OCI-LY7 (cell line): ENCODE results near the gene AK2. TPM values are rescaled to one million over a fixed set of nuclear protein-coding genes. Genes with fewer than 3 reads are reported as not detected.
"Not testable (repeated sequence)": the region's sequence is repeated elsewhere in the genome, so short reads cannot be mapped to it uniquely, and the experiment has no call there.

Source experiments
- BruUV-seq: library from RNA; stranded (reverse); fragments of 400-500 nt; replicated peaks from 2 replicates; lab custom pipeline; 2021; lab: Mats Ljungman, UMichigan
- CTCF ChIA-PET: fragments of 300-600 bp; sonication (Branson Sonifier 250); formaldehyde crosslinking; loops from one replicate; lab custom pipeline; 2022; ENCODE audit warnings: antibody characterized with exemption; ENCODE audit not compliant: unreplicated experiment; lab: Charles Lee
- POLR2A ChIA-PET: fragments of 300-600 bp; sonication (Branson Sonifier 250); formaldehyde crosslinking; loops from one replicate; lab custom pipeline; 2022; ENCODE audit warnings: antibody characterized with exemption; lab: Charles Lee
- DNase-seq: peaks from one replicate; pipeline ENCODE4 v3.0.0-alpha.2; 2015; ENCODE audit warnings: low spot score
- H2AFZ ChIP-seq: fragments of 200-600 bp; sonication (generic), shearing (Covaris generic); 2 replicates; pipeline ENCODE4 v1.6.1; 2014; ENCODE audit warnings: mild to moderate bottlenecking, antibody characterized with exemption, low read length, moderate library complexity
- H3K27ac ChIP-seq: fragments of 200-600 bp; sonication (generic); 2 replicates; pipeline ENCODE4 v1.5.1; 2014; ENCODE audit warnings: mixed run types, low read depth, mild to moderate bottlenecking, moderate library complexity, low read length, inconsistent platforms; ENCODE audit not compliant: poor library complexity, severe bottlenecking
- H3K36me3 ChIP-seq: fragments of 200-600 bp; sonication (generic); 2 replicates; pipeline ENCODE4 v1.6.1; 2014; ENCODE audit warnings: mild to moderate bottlenecking, antibody characterized with exemption, low read length, moderate library complexity, mixed read lengths; ENCODE audit not compliant: insufficient read depth
- H3K4me1 ChIP-seq: fragments of 200-600 bp; sonication (generic); 2 replicates; pipeline ENCODE4 v1.5.1; 2014; ENCODE audit warnings: mild to moderate bottlenecking, low read length; ENCODE audit not compliant: insufficient read depth, poor library complexity, severe bottlenecking
- H3K4me2 ChIP-seq: fragments of 200-600 bp; sonication (generic); 2 replicates; pipeline ENCODE4 v1.6.1; 2014; ENCODE audit warnings: mild to moderate bottlenecking, low read length
- H3K4me3 ChIP-seq: fragments of 200-600 bp; sonication (generic); 2 replicates; pipeline ENCODE4 v1.5.1; 2014; ENCODE audit warnings: mild to moderate bottlenecking, low read depth, low read length; ENCODE audit not compliant: poor library complexity, severe bottlenecking
- H3K79me2 ChIP-seq: fragments of 200-600 bp; sonication (generic); 2 replicates; pipeline ENCODE4 v1.6.1; 2016; ENCODE audit warnings: low read depth, mild to moderate bottlenecking, low read length, moderate library complexity, mixed read lengths; ENCODE audit not compliant: insufficient read depth
- H3K9me2 ChIP-seq: fragments of 200-600 bp; sonication (generic); 2 replicates; pipeline ENCODE4 v1.6.1; 2016; ENCODE audit warnings: mild to moderate bottlenecking, low read length, mixed read lengths; ENCODE audit not compliant: insufficient read depth
- H3K9me3 ChIP-seq: fragments of 200-600 bp; sonication (generic); 2 replicates; pipeline ENCODE4 v1.6.1; 2014; ENCODE audit warnings: mild to moderate bottlenecking, mixed run types, low read length, mixed read lengths
- H4K20me1 ChIP-seq: fragments of 200-600 bp; sonication (generic); 2 replicates; pipeline ENCODE4 v1.6.1; 2014; ENCODE audit warnings: mild to moderate bottlenecking, antibody characterized with exemption, low read length, moderate library complexity, mixed read lengths; ENCODE audit not compliant: insufficient read depth
- EZH2phosphoT487 ChIP-seq: fragments of 200-600 bp; sonication (generic); IDR thresholded peaks from 2 replicates; pipeline ENCODE4 v1.6.1; 2018; ENCODE audit warnings: low read depth, borderline replicate concordance, mild to moderate bottlenecking, mixed run types, antibody characterized with exemption, low read length, moderate library complexity, mixed read lengths
- intact Hi-C: fragments of 100-400 bp; cut with micrococcal nuclease; formaldehyde crosslinking; loops from one replicate; pipeline ENCODE4 v1.10.0; 2022; ENCODE audit not compliant: unreplicated experiment
- total RNA-seq, 2 experiments: library from RNA; depleted of rRNA in 1 of 2; stranded (reverse); fragments of >200 nt in 1 of 2; shearing (Covaris generic) in 1 of 2; gene quantifications; 2 replicates each; pipeline ENCODE4 v1.2.3, GENCODE V29; 2014 to 2022
- TF ChIP-seq, protein P1 (sequence below): fragments of 200-600 bp; sonication (generic); conservative IDR thresholded peaks from 2 replicates; pipeline ENCODE4 v1.5.1; 2014; ENCODE audit warnings: mild to moderate bottlenecking, antibody characterized with exemption, low read length, moderate library complexity, mixed read lengths

AK2 gene
- total RNA-seq, 2 experiments from 2014 or later = 185 to 298 TPM

DNA sequence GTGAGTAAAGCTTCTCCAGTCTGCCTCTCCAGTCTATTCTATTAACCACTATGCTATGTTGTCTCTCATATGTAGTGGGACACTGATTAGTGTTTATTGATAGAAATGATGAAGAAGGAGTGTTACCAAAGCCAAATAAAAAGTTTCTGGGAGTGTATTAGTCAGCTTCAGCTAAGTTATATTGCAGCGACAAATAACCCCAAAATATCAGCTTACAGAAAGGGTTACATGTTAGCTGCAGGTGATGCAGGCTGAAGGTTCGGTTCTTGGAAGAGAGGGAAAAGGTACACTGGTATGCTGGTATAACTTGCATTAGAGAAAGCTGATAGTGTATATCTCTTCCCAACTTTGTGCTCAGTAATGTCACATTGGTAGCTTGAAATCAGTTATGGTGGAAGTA is 10.6 kb upstream of the AK2 start:
- no peaks in the 10 kb centered on the region for H3K9me2 ChIP-seq
- DNase-seq = no peak
- no peak overlapping the region for H3K4me3 ChIP-seq
- intact Hi-C loops = no loop called here
- ChIA-PET POLR2A (no interaction called here), CTCF (no interaction called here)
- no peaks in the 10 kb centered on the region for H3K9me3 ChIP-seq
- no peaks in the 10 kb centered on the region for H3K4me1 ChIP-seq
- no peak overlapping the region for H3K27ac ChIP-seq
- H3K36me3 ChIP-seq = no peaks in the 10 kb centered on the region
- no peaks in the 10 kb centered on the region for H4K20me1 ChIP-seq
- H2AFZ ChIP-seq = no peak overlapping the region
- H3K79me2 ChIP-seq = no peaks in the 10 kb centered on the region
- no peak for TF ChIP-seq EZH2phosphoT487
- TF ChIP-seq, protein P1, sequence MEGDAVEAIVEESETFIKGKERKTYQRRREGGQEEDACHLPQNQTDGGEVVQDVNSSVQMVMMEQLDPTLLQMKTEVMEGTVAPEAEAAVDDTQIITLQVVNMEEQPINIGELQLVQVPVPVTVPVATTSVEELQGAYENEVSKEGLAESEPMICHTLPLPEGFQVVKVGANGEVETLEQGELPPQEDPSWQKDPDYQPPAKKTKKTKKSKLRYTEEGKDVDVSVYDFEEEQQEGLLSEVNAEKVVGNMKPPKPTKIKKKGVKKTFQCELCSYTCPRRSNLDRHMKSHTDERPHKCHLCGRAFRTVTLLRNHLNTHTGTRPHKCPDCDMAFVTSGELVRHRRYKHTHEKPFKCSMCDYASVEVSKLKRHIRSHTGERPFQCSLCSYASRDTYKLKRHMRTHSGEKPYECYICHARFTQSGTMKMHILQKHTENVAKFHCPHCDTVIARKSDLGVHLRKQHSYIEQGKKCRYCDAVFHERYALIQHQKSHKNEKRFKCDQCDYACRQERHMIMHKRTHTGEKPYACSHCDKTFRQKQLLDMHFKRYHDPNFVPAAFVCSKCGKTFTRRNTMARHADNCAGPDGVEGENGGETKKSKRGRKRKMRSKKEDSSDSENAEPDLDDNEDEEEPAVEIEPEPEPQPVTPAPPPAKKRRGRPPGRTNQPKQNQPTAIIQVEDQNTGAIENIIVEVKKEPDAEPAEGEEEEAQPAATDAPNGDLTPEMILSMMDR = no peak
- no TSS peak for BruUV-seq
- no peak overlapping the region for H3K4me2 ChIP-seq

DNA sequence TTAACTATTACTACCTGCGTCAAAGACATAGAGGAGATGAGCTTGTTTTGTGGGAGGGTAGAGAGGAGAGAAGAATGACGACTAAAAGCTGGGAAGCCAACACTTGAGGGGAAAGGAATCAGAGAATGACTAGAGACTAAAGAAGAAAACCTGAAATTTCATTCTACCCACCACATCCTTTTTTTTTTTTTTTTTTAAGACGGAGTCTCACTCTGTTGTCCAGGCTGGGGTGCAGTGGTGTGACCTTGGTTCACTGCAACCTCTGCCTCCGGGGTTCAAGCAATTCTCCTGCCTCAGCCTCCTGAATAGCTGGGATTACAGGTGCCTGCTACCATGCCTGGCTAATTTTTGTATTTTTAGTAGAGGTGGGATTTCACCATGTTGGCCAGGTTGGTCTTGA is 9.6 kb upstream of the AK2 start:
- H3K4me2 ChIP-seq, H3K4me1 ChIP-seq, H3K9me3 ChIP-seq, H3K27ac ChIP-seq, H3K4me3 ChIP-seq, H3K79me2 ChIP-seq, BruUV-seq, H2AFZ ChIP-seq, CTCF ChIA-PET, H4K20me1 ChIP-seq, DNase-seq, H3K36me3 ChIP-seq, H3K9me2 ChIP-seq, intact Hi-C loops: not testable (repeated sequence)
- POLR2A ChIA-PET = interaction anchor here (0.7 kb wide), 1 partner anchor 36 kb away, joined by 3 read pairs; no protein-coding TSS in a partner anchor

DNA sequence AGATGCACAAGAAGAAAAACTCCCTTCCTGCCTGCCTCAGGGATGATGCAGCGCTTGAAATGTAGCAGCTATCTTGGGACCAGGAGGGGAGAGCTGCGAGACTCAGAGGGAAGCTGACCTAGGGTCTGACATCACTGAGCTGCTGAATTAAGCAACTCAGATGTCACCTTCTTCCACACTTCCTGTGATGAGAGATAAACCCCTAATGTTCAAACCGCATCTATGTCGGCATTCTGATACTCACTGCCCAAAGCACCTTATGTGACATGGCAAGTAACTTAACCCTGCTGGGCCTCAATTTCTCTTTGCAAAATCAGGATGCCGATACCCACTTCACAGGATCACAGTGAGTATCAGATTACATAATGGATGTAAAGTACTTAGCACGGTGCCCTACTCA is 9.1 kb upstream of the AK2 start:
- no peaks in the 10 kb centered on the region for H3K79me2 ChIP-seq
- H4K20me1 ChIP-seq = no peaks in the 10 kb centered on the region
- H3K4me2 ChIP-seq = no peak overlapping the region
- TF ChIP-seq EZH2phosphoT487 = no peak
- TF ChIP-seq, protein P1 = no peak
- H3K4me3 ChIP-seq = no peak overlapping the region
- intact Hi-C loops = no loop called here
- CTCF ChIA-PET = no interaction called here
- no peak overlapping the region for H3K27ac ChIP-seq
- H3K9me2 ChIP-seq = no peaks in the 10 kb centered on the region
- POLR2A ChIA-PET = interaction anchor here (0.7 kb wide), 1 partner anchor 36 kb away, joined by 3 read pairs; no protein-coding TSS in a partner anchor
- no peaks in the 10 kb centered on the region for H3K9me3 ChIP-seq
- H3K4me1 ChIP-seq = no peaks in the 10 kb centered on the region
- BruUV-seq = no TSS peak
- no peak for DNase-seq
- H3K36me3 ChIP-seq = no peaks in the 10 kb centered on the region
- H2AFZ ChIP-seq = no peak overlapping the region
